ENCODE data around the gene TPGS2. TPM values are rescaled to one million over a fixed set of nuclear protein-coding genes. Genes with fewer than 3 reads are reported as not detected.

TPGS2 gene
- polyA plus RNA-seq, 1 of the 3 experiments (the other 2 are of a cell fraction), result 235 TPM

DNA sequence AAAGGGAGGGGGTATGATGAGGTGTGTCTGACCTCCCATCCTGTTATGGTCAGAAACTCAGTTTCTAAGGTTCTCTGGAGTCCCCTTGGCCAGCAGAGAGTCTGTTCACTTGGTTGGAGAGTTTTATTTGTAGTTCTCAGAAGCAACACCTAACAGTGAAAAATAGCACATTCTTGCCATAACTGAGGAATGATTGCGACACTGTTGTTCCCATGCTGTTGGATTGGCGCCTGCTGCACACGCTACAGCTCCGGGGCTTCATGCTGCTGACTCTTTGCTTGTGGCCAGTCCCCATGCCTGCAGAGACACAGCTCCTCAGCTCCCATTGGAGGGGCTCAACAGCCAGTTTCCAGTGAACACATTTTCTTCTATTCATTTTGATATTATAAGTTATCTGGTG lies 42.1 kb downstream of the TPGS2 start (continued):
- TF ChIP-seq, protein P1, sequence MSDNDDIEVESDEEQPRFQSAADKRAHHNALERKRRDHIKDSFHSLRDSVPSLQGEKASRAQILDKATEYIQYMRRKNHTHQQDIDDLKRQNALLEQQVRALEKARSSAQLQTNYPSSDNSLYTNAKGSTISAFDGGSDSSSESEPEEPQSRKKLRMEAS (IDR thresholded peaks at IDR 0.05; ENCODE audit: low read depth), result no peak
- TF ChIP-seq RXRA (IDR thresholded peaks at IDR 0.05; ENCODE audit: borderline replicate concordance, low read depth), result no peak

DNA sequence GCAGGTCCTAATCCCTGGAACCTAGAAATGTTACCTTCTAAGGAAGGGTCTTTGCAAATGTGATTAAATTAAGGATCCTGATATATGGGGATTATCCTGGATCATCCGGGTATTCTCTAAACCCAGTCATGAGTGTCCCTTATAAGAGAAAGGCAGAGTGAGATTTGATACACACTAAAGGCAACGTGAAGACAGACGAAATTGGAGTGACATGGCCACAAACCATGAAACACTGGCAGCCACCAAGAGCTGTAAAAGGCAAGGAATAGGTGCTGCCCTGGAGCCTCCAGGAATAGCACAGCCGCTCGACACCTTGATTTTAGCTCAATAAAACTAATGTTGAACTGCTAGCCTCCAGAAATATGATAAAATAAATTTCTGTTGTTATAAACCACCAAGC lies 45.0 kb downstream of the TPGS2 start:
- H3F3A ChIP-seq (replicated peaks; ENCODE audit: insufficient read depth), result no peaks in the 10 kb centered on the region
- H3K4me3 ChIP-seq (ENCODE audit: low read depth in 2 of 2, low read length in 1 of 2), result no peak overlapping the region
- H3K9ac ChIP-seq, result no peak overlapping the region
- H4K20me1 ChIP-seq (ENCODE audit: insufficient read depth), result no peaks in the 10 kb centered on the region
- no peak for DNase-seq
- no peaks in the 10 kb centered on the region for H3K79me2 ChIP-seq (ENCODE audit: insufficient read depth)
- H3K27ac ChIP-seq (ENCODE audit: low read depth in 2 of 2, low read length in 1 of 2), result no peak overlapping the region
- H3K4me1 ChIP-seq (ENCODE audit: control insufficient read depth in 1 of 2, insufficient read depth in 2 of 2, low read depth in 1 of 2, low read length in 1 of 2), result no peaks in the 10 kb centered on the region; a peak in 1 of 4 replicates
- no peaks in the 10 kb centered on the region for H3K9me2 ChIP-seq
- CTCF ChIA-PET, result no interaction called here
- H2AFZ ChIP-seq (ENCODE audit: low read depth), result no peak overlapping the region
- peaks cover 6 to 22% of the 10 kb centered on the region in 2 experiments for H3K36me3 ChIP-seq (replicated peaks in 1 of 2; ENCODE audit: control insufficient read depth in 1 of 2, insufficient read depth in 2 of 2, low read length in 1 of 2)
- POLR2A ChIA-PET, result no interaction called here
- no peaks in the 10 kb centered on the region for H3K9me3 ChIP-seq
- WGBS (ENCODE audit: low lambda C conversion rate), result 93% methylated on average over 4 of the region's 5 CpGs
- no peak overlapping the region for H3K4me2 ChIP-seq
- no peaks in the 10 kb centered on the region for H3K27me3 ChIP-seq (ENCODE audit: insufficient read depth)
- TF ChIP-seq EP300 (IDR thresholded peaks at IDR 0.05; ENCODE audit: borderline replicate concordance in 1 of 2, low read depth in 1 of 2, low read length in 1 of 2), result no peak
- TF ChIP-seq, protein P1 (IDR thresholded peaks at IDR 0.05; ENCODE audit: low read depth), result no peak
- no peak for TF ChIP-seq FOSL2 (IDR thresholded peaks at IDR 0.05; ENCODE audit: borderline replicate concordance, low read depth)
- no peak for TF ChIP-seq RFX5 (IDR thresholded peaks at IDR 0.05; ENCODE audit: low read length)
- no peak for TF ChIP-seq CHD2 (IDR thresholded peaks at IDR 0.05; ENCODE audit: low read length, partially characterized antibody)
- TF ChIP-seq, protein P2, sequence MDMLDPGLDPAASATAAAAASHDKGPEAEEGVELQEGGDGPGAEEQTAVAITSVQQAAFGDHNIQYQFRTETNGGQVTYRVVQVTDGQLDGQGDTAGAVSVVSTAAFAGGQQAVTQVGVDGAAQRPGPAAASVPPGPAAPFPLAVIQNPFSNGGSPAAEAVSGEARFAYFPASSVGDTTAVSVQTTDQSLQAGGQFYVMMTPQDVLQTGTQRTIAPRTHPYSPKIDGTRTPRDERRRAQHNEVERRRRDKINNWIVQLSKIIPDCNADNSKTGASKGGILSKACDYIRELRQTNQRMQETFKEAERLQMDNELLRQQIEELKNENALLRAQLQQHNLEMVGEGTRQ (IDR thresholded peaks at IDR 0.05; ENCODE audit: borderline replicate concordance, low read depth, low read length), result no peak
- TF ChIP-seq, protein P3, sequence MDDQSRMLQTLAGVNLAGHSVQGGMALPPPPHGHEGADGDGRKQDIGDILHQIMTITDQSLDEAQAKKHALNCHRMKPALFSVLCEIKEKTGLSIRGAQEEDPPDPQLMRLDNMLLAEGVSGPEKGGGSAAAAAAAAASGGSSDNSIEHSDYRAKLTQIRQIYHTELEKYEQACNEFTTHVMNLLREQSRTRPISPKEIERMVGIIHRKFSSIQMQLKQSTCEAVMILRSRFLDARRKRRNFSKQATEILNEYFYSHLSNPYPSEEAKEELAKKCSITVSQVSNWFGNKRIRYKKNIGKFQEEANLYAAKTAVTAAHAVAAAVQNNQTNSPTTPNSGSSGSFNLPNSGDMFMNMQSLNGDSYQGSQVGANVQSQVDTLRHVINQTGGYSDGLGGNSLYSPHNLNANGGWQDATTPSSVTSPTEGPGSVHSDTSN (IDR thresholded peaks at IDR 0.05), result no peak
- no peak for TF ChIP-seq NRF1 (IDR thresholded peaks at IDR 0.05; ENCODE audit: low read depth, low read length)
- no peak for TF ChIP-seq RCOR1 (IDR thresholded peaks at IDR 0.05; ENCODE audit: low read length)
- no peak for TF ChIP-seq ELF1 (IDR thresholded peaks at IDR 0.05)
- TF ChIP-seq MXI1 (IDR thresholded peaks at IDR 0.05; ENCODE audit: low read depth, low read length), result no peak
- TF ChIP-seq JUND (IDR thresholded peaks at IDR 0.05), result no peak
- no peak for TF ChIP-seq FOXM1 (IDR thresholded peaks at IDR 0.05; ENCODE audit: low read depth)
- TF ChIP-seq MEF2A (IDR thresholded peaks at IDR 0.05; ENCODE audit: borderline replicate concordance, low read depth), result no peak
- no peak for TF ChIP-seq RAD21 (IDR thresholded peaks at IDR 0.05; ENCODE audit: low read length)
- TF ChIP-seq, protein P4, sequence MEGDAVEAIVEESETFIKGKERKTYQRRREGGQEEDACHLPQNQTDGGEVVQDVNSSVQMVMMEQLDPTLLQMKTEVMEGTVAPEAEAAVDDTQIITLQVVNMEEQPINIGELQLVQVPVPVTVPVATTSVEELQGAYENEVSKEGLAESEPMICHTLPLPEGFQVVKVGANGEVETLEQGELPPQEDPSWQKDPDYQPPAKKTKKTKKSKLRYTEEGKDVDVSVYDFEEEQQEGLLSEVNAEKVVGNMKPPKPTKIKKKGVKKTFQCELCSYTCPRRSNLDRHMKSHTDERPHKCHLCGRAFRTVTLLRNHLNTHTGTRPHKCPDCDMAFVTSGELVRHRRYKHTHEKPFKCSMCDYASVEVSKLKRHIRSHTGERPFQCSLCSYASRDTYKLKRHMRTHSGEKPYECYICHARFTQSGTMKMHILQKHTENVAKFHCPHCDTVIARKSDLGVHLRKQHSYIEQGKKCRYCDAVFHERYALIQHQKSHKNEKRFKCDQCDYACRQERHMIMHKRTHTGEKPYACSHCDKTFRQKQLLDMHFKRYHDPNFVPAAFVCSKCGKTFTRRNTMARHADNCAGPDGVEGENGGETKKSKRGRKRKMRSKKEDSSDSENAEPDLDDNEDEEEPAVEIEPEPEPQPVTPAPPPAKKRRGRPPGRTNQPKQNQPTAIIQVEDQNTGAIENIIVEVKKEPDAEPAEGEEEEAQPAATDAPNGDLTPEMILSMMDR (IDR thresholded peaks at IDR 0.05), result no peak

Data from SK-N-SH (cell line).